GM21576 (cell line): Measurements from ENCODE around the gene TRMT6.

ENCODE experiments used
- ATAC-seq: cut with Tn5 transposase; IDR thresholded peaks from one replicate; pipeline ENCODE4 v1.9.1; 2021; ENCODE audit warnings: mild to moderate bottlenecking, moderate library complexity; ENCODE audit not compliant: unreplicated experiment

TRMT6 gene

GRCh38 chr20:5950271-5951031, at the start of gene TRMT6, which contains the start of gene MCM8:
Gene TRMT6 (minus strand): TSS chr20:5950533. CDS start chr20:5950405, 128 bp downstream.
Gene MCM8 (plus strand): TSS chr20:5950652. CDS start chr20:5952016, 1,364 bp downstream.
- ATAC-seq, result peak; percentile 99

- no peak for ATAC-seq
Observed at GRCh38 chr20:5999783-6000182, 49.5 kb upstream of the TRMT6 start.

- ATAC-seq, result peak; percentile 91
Observed at GRCh38 chr20:5996765-5997164, 46.4 kb upstream of the TRMT6 start.

- no peak for ATAC-seq
Observed at GRCh38 chr20:5991623-5992441, 41.5 kb upstream of the TRMT6 start.

GRCh38 chr20:5990946-5991345, 40.6 kb upstream of the TRMT6 start:
- no peak for ATAC-seq

GRCh38 chr20:5989539-5989938, 39.2 kb upstream of the TRMT6 start:
- no peak for ATAC-seq

GRCh38 chr20:5987383-5987782, 37.0 kb upstream of the TRMT6 start:
- ATAC-seq, result no peak

GRCh38 chr20:5980720-5981538, 30.6 kb upstream of the TRMT6 start:
- ATAC-seq, result no peak

- ATAC-seq, result no peak
Observed at GRCh38 chr20:5979801-5980200, 29.5 kb upstream of the TRMT6 start.

- ATAC-seq, result no peak
Observed at GRCh38 chr20:5977975-5978374, 27.6 kb upstream of the TRMT6 start.

GRCh38 chr20:5977223-5977622, 26.9 kb upstream of the TRMT6 start:
- no peak for ATAC-seq

GRCh38 chr20:5975778-5976177, 25.4 kb upstream of the TRMT6 start:
- no peak for ATAC-seq

- no peak for ATAC-seq
Observed at GRCh38 chr20:5974531-5974930, 24.2 kb upstream of the TRMT6 start.

GRCh38 chr20:5973971-5974370, 23.6 kb upstream of the TRMT6 start:
- ATAC-seq, result no peak

- no peak for ATAC-seq
Observed at GRCh38 chr20:5973172-5973571, 22.8 kb upstream of the TRMT6 start.

GRCh38 chr20:5971203-5971602, 20.9 kb upstream of the TRMT6 start:
- no peak for ATAC-seq

- no peak for ATAC-seq
Observed at GRCh38 chr20:5970381-5970780, 20.0 kb upstream of the TRMT6 start.

GRCh38 chr20:5969940-5970339, 19.6 kb upstream of the TRMT6 start:
- no peak for ATAC-seq

- ATAC-seq, result no peak
Observed at GRCh38 chr20:5969348-5969935, 19.1 kb upstream of the TRMT6 start.

GRCh38 chr20:5968462-5968861, 18.1 kb upstream of the TRMT6 start:
- ATAC-seq, result no peak

GRCh38 chr20:5967469-5967868, 17.1 kb upstream of the TRMT6 start:
- ATAC-seq, result no peak
